IMR-90 (cell line): ENCODE results near the gene CSRNP3. TPM values are rescaled to one million over a fixed set of nuclear protein-coding genes. Genes with fewer than 3 reads are reported as not detected.

ENCODE experiments used
- ATAC-seq: fragments of 200-7000 bp; cut with Tn5 transposase; 2 replicates; pipeline ENCODE4 v1.9.1; 2020; ENCODE audit warnings: low read depth, mild to moderate bottlenecking, moderate library complexity
- BruUV-seq: library from RNA; stranded (reverse); fragments of 400-500 nt; replicated peaks from 2 replicates; lab custom pipeline; 2021; lab: Mats Ljungman, UMichigan
- CTCF ChIA-PET: fragments of 300-600 bp; formaldehyde crosslinking; extraction: SDS; loops from one replicate; lab custom pipeline; 2021; ENCODE audit warnings: antibody characterized with exemption; lab: Yijun Ruan, JAX
- POLR2A ChIA-PET: fragments of 300-600 bp; sonication (Branson Sonifier 250); formaldehyde crosslinking; loops from one replicate; lab custom pipeline; 2022; ENCODE audit warnings: antibody characterized with exemption; ENCODE audit not compliant: unreplicated experiment; lab: Charles Lee
- DNase-seq: peaks from one replicate; pipeline ENCODE4 v3.0.0; 2013
- H2AFZ ChIP-seq: replicated peaks from 2 replicates; pipeline ENCODE3; 2013; ENCODE audit warnings: low read length, mild to moderate bottlenecking; ENCODE audit not compliant: poor library complexity
- H2AK5ac ChIP-seq: 2 replicates; pipeline ENCODE4 v1.6.1; 2013; ENCODE audit warnings: low read depth, low read length, inconsistent platforms
- H2AK9ac ChIP-seq: replicated peaks from 2 replicates; pipeline ENCODE3; 2013; ENCODE audit warnings: mild to moderate bottlenecking, low read depth, low read length, moderate library complexity; ENCODE audit not compliant: poor library complexity
- H2BK120ac ChIP-seq: 2 replicates; pipeline ENCODE4 v1.6.1; 2013; ENCODE audit warnings: low read depth, low read length, inconsistent platforms
- H2BK15ac ChIP-seq: 3 replicates; pipeline ENCODE4 v1.6.1; 2013; ENCODE audit warnings: low read depth, low read length, inconsistent platforms
- H2BK20ac ChIP-seq: 2 replicates; pipeline ENCODE4 v1.6.1; 2013; ENCODE audit warnings: low read depth, mild to moderate bottlenecking, inconsistent platforms, low read length, moderate library complexity
- H2BK5ac ChIP-seq: 2 replicates; pipeline ENCODE4 v1.6.1; 2013; ENCODE audit warnings: mild to moderate bottlenecking, low read depth, low read length, inconsistent platforms; ENCODE audit not compliant: poor library complexity, severe bottlenecking
- H3K14ac ChIP-seq: replicated peaks from 2 replicates; pipeline ENCODE4 v1.6.1; 2013; ENCODE audit warnings: low read depth, low read length, inconsistent platforms
- H3K18ac ChIP-seq: 2 replicates; pipeline ENCODE4 v1.6.1; 2013; ENCODE audit warnings: low read depth, low read length, control low read depth
- H3K23ac ChIP-seq: 2 replicates; pipeline ENCODE4 v1.6.1; 2013; ENCODE audit warnings: low read depth, low read length, inconsistent platforms
- H3K27ac ChIP-seq: 2 replicates; pipeline ENCODE4 v1.5.1; 2013; ENCODE audit warnings: mild to moderate bottlenecking, control low read depth, low read length; ENCODE audit not compliant: insufficient read depth
- H3K27me3 ChIP-seq: 2 replicates; pipeline ENCODE4 v1.6.1; 2013; ENCODE audit warnings: low read length; ENCODE audit not compliant: control insufficient read depth, insufficient read depth
- H3K36me3 ChIP-seq: 2 replicates; pipeline ENCODE4 v1.6.1; 2013; ENCODE audit warnings: low read length, mixed read lengths; ENCODE audit not compliant: control insufficient read depth, insufficient read depth
- H3K4ac ChIP-seq: 2 replicates; pipeline ENCODE4 v1.6.1; 2013; ENCODE audit warnings: low read depth, low read length, inconsistent platforms
- H3K4me1 ChIP-seq: 2 replicates; pipeline ENCODE4 v1.6.1; 2013; ENCODE audit warnings: low read length, mixed read lengths; ENCODE audit not compliant: control insufficient read depth, insufficient read depth
- H3K4me2 ChIP-seq: 2 replicates; pipeline ENCODE4 v1.6.1; 2013; ENCODE audit warnings: low read depth, mild to moderate bottlenecking, control low read depth, low read length, moderate library complexity
- H3K4me3 ChIP-seq: 2 replicates; pipeline ENCODE4 v1.5.1; 2013; ENCODE audit warnings: low read depth, mild to moderate bottlenecking, control low read depth, low read length, moderate library complexity; ENCODE audit not compliant: insufficient read depth
- H3K56ac ChIP-seq: 2 replicates; pipeline ENCODE4 v1.6.1; 2013; ENCODE audit warnings: low read length, inconsistent platforms; ENCODE audit not compliant: insufficient read depth; ENCODE audit errors: extremely low read depth
- H3K79me1 ChIP-seq, 2 experiments: 2 replicates each; pipeline ENCODE4 v1.6.1; 2013; ENCODE audit warnings: low read length in 2 of 2, inconsistent platforms in 1 of 2, low read depth in 1 of 2
- H3K9ac ChIP-seq: 2 replicates; pipeline ENCODE4 v1.6.1; 2013; ENCODE audit warnings: low read depth, low read length, control low read depth
- H3K9me1 ChIP-seq: 2 replicates; pipeline ENCODE4 v1.6.1; 2013; ENCODE audit warnings: low read length, inconsistent platforms; ENCODE audit not compliant: insufficient read depth
- H3K9me3 ChIP-seq: 2 replicates; pipeline ENCODE4 v1.6.1; 2013; ENCODE audit warnings: low read length; ENCODE audit not compliant: control insufficient read depth, insufficient read depth
- H4K20me1 ChIP-seq: 2 replicates; pipeline ENCODE4 v1.6.1; 2013; ENCODE audit warnings: low read length, inconsistent platforms; ENCODE audit not compliant: insufficient read depth
- H4K5ac ChIP-seq: 2 replicates; pipeline ENCODE4 v1.6.1; 2013; ENCODE audit warnings: mild to moderate bottlenecking, low read depth, low read length, control low read depth
- H4K8ac ChIP-seq, 2 experiments: 2 replicates each; pipeline ENCODE4 v1.6.1; 2013; ENCODE audit warnings: low read depth in 2 of 2, low read length in 2 of 2, control low read depth in 1 of 2, inconsistent platforms in 1 of 2
- H4K91ac ChIP-seq: 2 replicates; pipeline ENCODE4 v1.6.1; 2013; ENCODE audit warnings: low read depth, low read length, inconsistent platforms; ENCODE audit not compliant: insufficient read depth
- CEBPB ChIP-seq: IDR thresholded peaks from 2 replicates; pipeline ENCODE4 v1.6.1; 2012; ENCODE audit warnings: low read depth, low read length, improper control_type of control experiment
- CHD1 ChIP-seq: IDR thresholded peaks from 2 replicates; pipeline ENCODE4 v1.6.1; 2012; ENCODE audit warnings: low read depth, low read length, improper control_type of control experiment
- NFE2L2 ChIP-seq: fragments of 150-350 bp; IDR thresholded peaks from 2 replicates; pipeline ENCODE4 v1.6.1; 2016; ENCODE audit warnings: low read depth, mild to moderate bottlenecking, low read length
- POLR2A ChIP-seq: IDR thresholded peaks from 2 replicates; pipeline ENCODE4 v1.6.1; 2012; ENCODE audit warnings: mild to moderate bottlenecking, low read depth, low read length
- RAD21 ChIP-seq: IDR thresholded peaks from 2 replicates; pipeline ENCODE4 v1.6.1; 2012; ENCODE audit warnings: low read length, improper control_type of control experiment
- RFX5 ChIP-seq: IDR thresholded peaks from 2 replicates; pipeline ENCODE4 v1.8.0; 2012; ENCODE audit warnings: low read depth, mild to moderate bottlenecking, low read length, moderate library complexity
- SMC3 ChIP-seq: fragments of 150-350 bp; IDR thresholded peaks from 2 replicates; pipeline ENCODE4 v1.6.1; 2016; ENCODE audit warnings: low read depth, mild to moderate bottlenecking, antibody characterized with exemption, low read length, moderate library complexity
- WGBS, 2 experiments: methylation state at CpG; one replicate each; pipeline versions ENCODE4 v1.1.5 to v1.1.7; 2013; ENCODE audit warnings: missing lambda C conversion rate in 2 of 2; ENCODE audit not compliant: insufficient read length in 1 of 2; ENCODE audit errors: extremely low coverage in 2 of 2; 5-methylcytosine and 5-hydroxymethylcytosine counted together
- dilution Hi-C: fragments of 300-500 bp; cut with HindIII; formaldehyde crosslinking; loops from one replicate; pipeline ENCODE4 v1.14.3; 2018; ENCODE audit warnings: low sequenced_read_pairs; ENCODE audit not compliant: unreplicated experiment
- in situ Hi-C: fragments of 300-500 bp; cut with MboI; formaldehyde crosslinking; loops from 3 replicates; pipeline ENCODE4 v1.14.3; 2019; ENCODE audit warnings: low sequenced_read_pairs, inconsistent platforms, mixed read lengths
- intact Hi-C: fragments of 100-400 bp; cut with micrococcal nuclease; formaldehyde crosslinking; loops from 2 replicates; pipeline ENCODE4 v1.10.0; 2022
- polyA plus RNA-seq, 3 experiments: library from polyadenylated mRNA; depleted of rRNA; stranded (reverse); fragments of >200 nt; gene quantifications; 2 replicates each; pipeline ENCODE4 v1.2.3, GENCODE V29; 2012; ENCODE audit warnings: low replicate concordance in 1 of 3
- total RNA-seq: library from RNA; depleted of rRNA; stranded (reverse); fragments of >200 nt; gene quantifications from 2 replicates; pipeline ENCODE4 v1.2.3, GENCODE V29; 2012
- TF ChIP-seq, protein P1 (sequence below): conservative IDR thresholded peaks from 2 replicates; pipeline ENCODE4 v1.5.1; 2012; ENCODE audit warnings: mild to moderate bottlenecking, low read depth, low read length, improper control_type of control experiment
- TF ChIP-seq, protein P2 (sequence below): fragments of 150-350 bp; IDR thresholded peaks from 2 replicates; pipeline ENCODE4 v1.6.1; 2017; ENCODE audit warnings: mild to moderate bottlenecking, antibody characterized with exemption, low read length, low read depth
- TF ChIP-seq, protein P3 (sequence below): fragments of 150-350 bp; IDR thresholded peaks from 2 replicates; pipeline ENCODE4 v1.6.1; 2016; ENCODE audit warnings: low read depth, mild to moderate bottlenecking, low read length, moderate library complexity, borderline replicate concordance

CSRNP3 gene
- total and polyA plus RNA-seq, 2 of the 4 experiments (the other 2 are of a cell fraction), result 0.21 to 0.72 TPM

DNA sequence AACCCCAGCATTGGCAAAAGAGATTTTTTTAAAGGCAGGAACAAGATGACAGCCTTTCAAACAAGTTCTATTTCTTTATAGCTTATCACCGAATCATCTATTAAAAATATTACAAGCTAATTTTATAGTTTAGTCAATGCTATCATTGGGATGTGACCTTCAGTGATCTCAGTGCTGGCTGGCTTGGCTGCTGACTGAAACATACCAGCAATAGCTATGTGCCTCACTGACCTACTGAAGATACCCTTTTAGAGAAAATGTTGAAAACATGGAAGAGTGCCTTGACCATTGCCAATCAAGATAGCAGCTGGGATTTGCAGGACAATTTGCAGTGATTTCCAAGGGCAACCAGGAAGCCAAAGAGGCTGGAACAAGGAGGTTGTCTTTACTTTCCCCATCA is 44.0 kb downstream of the CSRNP3 start:
- Histone ChIP-seq H3K9me1 (no peaks in the 10 kb centered on the region), H2AFZ (no peak overlapping the region), H3K4me1 (no peaks in the 10 kb centered on the region), H2BK15ac (no peak overlapping the region), H3K36me3 (no peaks in the 10 kb centered on the region), H3K79me1 (no peaks in the 10 kb centered on the region), H2AK9ac (no peak overlapping the region), H3K4me2 (no peak overlapping the region), H3K9me3 (no peaks in the 10 kb centered on the region), H3K4me3 (no peak overlapping the region), H3K27me3 (no peaks in the 10 kb centered on the region), H4K5ac (no peak overlapping the region), H3K27ac (no peak overlapping the region), H3K9ac (no peak overlapping the region), H3K4ac (no peak overlapping the region), H3K18ac (no peak overlapping the region), H4K91ac (no peak overlapping the region), H2AK5ac (no peak overlapping the region), H4K8ac (no peak overlapping the region), H3K14ac (no peak overlapping the region), H4K20me1 (no peaks in the 10 kb centered on the region), H2BK5ac (no peak overlapping the region), H2BK120ac (no peak overlapping the region), H2BK20ac (no peak overlapping the region), H3K23ac (no peak overlapping the region), H3K56ac (no peak overlapping the region)
- no peak for ATAC-seq
- no peak for TF ChIP-seq SMC3
- TF ChIP-seq, protein P1, sequence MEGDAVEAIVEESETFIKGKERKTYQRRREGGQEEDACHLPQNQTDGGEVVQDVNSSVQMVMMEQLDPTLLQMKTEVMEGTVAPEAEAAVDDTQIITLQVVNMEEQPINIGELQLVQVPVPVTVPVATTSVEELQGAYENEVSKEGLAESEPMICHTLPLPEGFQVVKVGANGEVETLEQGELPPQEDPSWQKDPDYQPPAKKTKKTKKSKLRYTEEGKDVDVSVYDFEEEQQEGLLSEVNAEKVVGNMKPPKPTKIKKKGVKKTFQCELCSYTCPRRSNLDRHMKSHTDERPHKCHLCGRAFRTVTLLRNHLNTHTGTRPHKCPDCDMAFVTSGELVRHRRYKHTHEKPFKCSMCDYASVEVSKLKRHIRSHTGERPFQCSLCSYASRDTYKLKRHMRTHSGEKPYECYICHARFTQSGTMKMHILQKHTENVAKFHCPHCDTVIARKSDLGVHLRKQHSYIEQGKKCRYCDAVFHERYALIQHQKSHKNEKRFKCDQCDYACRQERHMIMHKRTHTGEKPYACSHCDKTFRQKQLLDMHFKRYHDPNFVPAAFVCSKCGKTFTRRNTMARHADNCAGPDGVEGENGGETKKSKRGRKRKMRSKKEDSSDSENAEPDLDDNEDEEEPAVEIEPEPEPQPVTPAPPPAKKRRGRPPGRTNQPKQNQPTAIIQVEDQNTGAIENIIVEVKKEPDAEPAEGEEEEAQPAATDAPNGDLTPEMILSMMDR, result no peak
- TF ChIP-seq POLR2A, result no peak
- TF ChIP-seq RFX5, result no peak
- TF ChIP-seq RAD21, result no peak
- TF ChIP-seq, protein P2, sequence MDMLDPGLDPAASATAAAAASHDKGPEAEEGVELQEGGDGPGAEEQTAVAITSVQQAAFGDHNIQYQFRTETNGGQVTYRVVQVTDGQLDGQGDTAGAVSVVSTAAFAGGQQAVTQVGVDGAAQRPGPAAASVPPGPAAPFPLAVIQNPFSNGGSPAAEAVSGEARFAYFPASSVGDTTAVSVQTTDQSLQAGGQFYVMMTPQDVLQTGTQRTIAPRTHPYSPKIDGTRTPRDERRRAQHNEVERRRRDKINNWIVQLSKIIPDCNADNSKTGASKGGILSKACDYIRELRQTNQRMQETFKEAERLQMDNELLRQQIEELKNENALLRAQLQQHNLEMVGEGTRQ, result no peak
- TF ChIP-seq CEBPB, result no peak
- TF ChIP-seq, protein P3, sequence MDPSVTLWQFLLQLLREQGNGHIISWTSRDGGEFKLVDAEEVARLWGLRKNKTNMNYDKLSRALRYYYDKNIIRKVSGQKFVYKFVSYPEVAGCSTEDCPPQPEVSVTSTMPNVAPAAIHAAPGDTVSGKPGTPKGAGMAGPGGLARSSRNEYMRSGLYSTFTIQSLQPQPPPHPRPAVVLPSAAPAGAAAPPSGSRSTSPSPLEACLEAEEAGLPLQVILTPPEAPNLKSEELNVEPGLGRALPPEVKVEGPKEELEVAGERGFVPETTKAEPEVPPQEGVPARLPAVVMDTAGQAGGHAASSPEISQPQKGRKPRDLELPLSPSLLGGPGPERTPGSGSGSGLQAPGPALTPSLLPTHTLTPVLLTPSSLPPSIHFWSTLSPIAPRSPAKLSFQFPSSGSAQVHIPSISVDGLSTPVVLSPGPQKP, result no peak
- no peak for TF ChIP-seq NFE2L2
- TF ChIP-seq CHD1, result no peak
- intact Hi-C loops (no loop called here), in situ Hi-C loops (no loop called here), dilution Hi-C loops (no loop called here)
- WGBS, 2 experiments, result no CpG with 5 or more reads among the region's 1 CpG
- ChIA-PET CTCF (no interaction called here), POLR2A (no interaction called here)
- BruUV-seq, result no TSS peak
- DNase-seq, result no peak
